Upper lobe of left lung (tissue), 6 donors: ENCODE results near the gene SH3BP4. TPM values are rescaled to one million over a fixed set of nuclear protein-coding genes. Genes with fewer than 3 reads are reported as not detected.
"Not testable (repeated sequence)": the region's sequence is repeated elsewhere in the genome, so short reads cannot be mapped to it uniquely, and the experiment has no call there.

Experiments
- ATAC-seq, 2 donors: fragments of 200-7000 bp; cut with Tn5 transposase; one replicate each; pipeline ENCODE4 v1.9.1; 2022; ENCODE audit warnings: mild to moderate bottlenecking in 2 of 2, moderate library complexity in 2 of 2; ENCODE audit not compliant: low FRiP score in 2 of 2
- DNase-seq, 2 donors: peaks; one replicate each; pipeline ENCODE4 v3.0.0-alpha.2; 2019 to 2020
- H3K27ac ChIP-seq, 4 donors: fragments of 200-600 bp; sonication (generic); one replicate each; pipeline ENCODE4 v1.5.1; 2016 to 2019
- H3K27me3 ChIP-seq, 4 donors: fragments of 200-600 bp; sonication (generic); one replicate each; pipeline ENCODE4 v1.5.1; 2017 to 2019
- H3K36me3 ChIP-seq, 4 donors: fragments of 200-600 bp; sonication (generic); one replicate each; pipeline ENCODE4 v1.5.1; 2016 to 2019
- H3K4me1 ChIP-seq, 4 donors: fragments of 200-600 bp; sonication (generic); one replicate each; pipeline ENCODE4 v1.5.1; 2018 to 2019
- H3K4me3 ChIP-seq, 4 donors: fragments of 200-600 bp; sonication (generic); one replicate each; pipeline ENCODE4 v1.5.1; 2017 to 2019; ENCODE audit warnings: mild to moderate bottlenecking in 2 of 4, moderate library complexity in 1 of 4
- H3K9me3 ChIP-seq, 4 donors: fragments of 200-600 bp; sonication (generic); one replicate each; pipeline ENCODE4 v1.5.1; 2018 to 2019
- CTCF ChIP-seq, 6 experiments: fragments of 450-650 bp in 4 of 6; fragments of 200-600 bp in 2 of 6; sonication (generic) in 2 of 6; IDR thresholded peaks; one replicate each; pipeline ENCODE4 v1.5.1; 2016 to 2019; ENCODE audit warnings: antibody characterized with exemption in 6 of 6
- EP300 ChIP-seq, 4 donors: sonication (generic); formaldehyde crosslinking; IDR thresholded peaks; one replicate each; pipeline ENCODE4 v1.5.1; 2017; ENCODE audit warnings: antibody characterized with exemption in 4 of 4, control low read depth in 2 of 4
- POLR2A ChIP-seq, 4 donors: fragments of 450-650 bp; IDR thresholded peaks; one replicate each; pipeline ENCODE4 v1.5.1; 2016 to 2017; ENCODE audit warnings: antibody characterized with exemption in 4 of 4, mild to moderate bottlenecking in 2 of 4
- POLR2AphosphoS5 ChIP-seq, 2 donors: sonication (generic); formaldehyde crosslinking; IDR thresholded peaks; one replicate each; pipeline ENCODE4 v1.5.1; 2017; ENCODE audit warnings: antibody characterized with exemption in 2 of 2
- WGBS, 2 donors: methylation state at CpG; one replicate each; pipeline ENCODE4 v1.1.5; 2017 to 2018; 5-methylcytosine and 5-hydroxymethylcytosine counted together
- total RNA-seq, 6 donors: library from RNA; depleted of rRNA in 4 of 6; stranded (reverse); fragments of >200 nt in 4 of 6; gene quantifications; one replicate each; pipeline versions ENCODE4 v1.1.0 to v1.2.1, GENCODE V29; 2016 to 2021
- donor health status: DM: no; HTN: no; CAD: no; lungs with moderate emphysema.
- donor health status: DM: no; HTN: yes; CAD: no; lungs with severe emphysema.

SH3BP4 gene
- total RNA-seq, 6 donors from 2014 or later, result 27.3 to 57.3 (median 33.4) TPM

GRCh38 chr2:235055891-235056516, 104.2 kb downstream of the SH3BP4 start:
- no peak overlapping the region for H3K4me3 ChIP-seq
- H3K9me3 ChIP-seq, result no peaks in the 10 kb centered on the region
- H3K27ac ChIP-seq, result no peak overlapping the region
- TF ChIP-seq EP300 (IDR thresholded peaks at IDR 0.05) (no peak), CTCF (IDR thresholded peaks at IDR 0.05) (peak in 5 of 6 experiments; percentile 48 to 69 (median 65))
- peak in 1 of 2 donors; percentile 18 for ATAC-seq
- WGBS, 2 donors, result 56 to 78% methylated on average over 4 to 12 of the region's 12 CpGs
- no peaks in the 10 kb centered on the region for H3K27me3 ChIP-seq
- H3K36me3 ChIP-seq, result peaks cover 0 to 31% (median 9%) of the 10 kb centered on the region in 4 donors
- H3K4me1 ChIP-seq, result peaks cover 6 to 15% (median 11%) of the 10 kb centered on the region in 4 donors
- DNase-seq, result no peak

GRCh38 chr2:235056768-235057167, 105.0 kb downstream of the SH3BP4 start:
- no peak overlapping the region for H3K27ac ChIP-seq
- peaks cover 0 to 8% (median 4%) of the 10 kb centered on the region in 4 donors for H3K4me1 ChIP-seq
- ATAC-seq (no peak), DNase-seq (no peak)
- 94 to 95% methylated on average over 2 to 6 of the region's 6 CpGs for WGBS, 2 donors
- no peaks in the 10 kb centered on the region for H3K27me3 ChIP-seq
- H3K4me3 ChIP-seq, result no peak overlapping the region
- H3K9me3 ChIP-seq, result no peaks in the 10 kb centered on the region
- peaks cover 0 to 31% (median 9%) of the 10 kb centered on the region in 4 donors for H3K36me3 ChIP-seq
- TF ChIP-seq POLR2AphosphoS5 (IDR thresholded peaks at IDR 0.05), result no peak
- no peak for TF ChIP-seq CTCF (IDR thresholded peaks at IDR 0.05)
- no peak for TF ChIP-seq POLR2A (IDR thresholded peaks at IDR 0.05)
- TF ChIP-seq EP300 (IDR thresholded peaks at IDR 0.05), result no peak

GRCh38 chr2:235057616-235058015, 105.8 kb downstream of the SH3BP4 start:
- not testable (repeated sequence) for H3K4me3 ChIP-seq, H3K27ac ChIP-seq, ATAC-seq, H3K4me1 ChIP-seq, H3K27me3 ChIP-seq, DNase-seq, H3K9me3 ChIP-seq
- WGBS, 2 donors, result 80 to 100% methylated on average over 1 of the region's 3 CpGs
- H3K36me3 ChIP-seq, result peaks cover 0 to 28% (median 8%) of the 10 kb centered on the region in 4 donors

GRCh38 chr2:235059161-235059560, 107.3 kb downstream of the SH3BP4 start:
- no peaks in the 10 kb centered on the region for H3K9me3 ChIP-seq
- TF ChIP-seq POLR2A (IDR thresholded peaks at IDR 0.05) (no peak), EP300 (IDR thresholded peaks at IDR 0.05) (no peak), CTCF (IDR thresholded peaks at IDR 0.05) (no peak), POLR2AphosphoS5 (IDR thresholded peaks at IDR 0.05) (no peak)
- WGBS, 2 donors, result 94 to 100% methylated on average over 1 of the region's 1 CpG
- DNase-seq (no peak), ATAC-seq (no peak)
- no peak overlapping the region for H3K27ac ChIP-seq
- peaks cover 0 to 13% (median 3%) of the 10 kb centered on the region in 4 donors for H3K36me3 ChIP-seq
- H3K4me1 ChIP-seq, result no peaks in the 10 kb centered on the region
- no peak overlapping the region for H3K4me3 ChIP-seq
- no peaks in the 10 kb centered on the region for H3K27me3 ChIP-seq

- ATAC-seq (no peak), DNase-seq (no peak)
- WGBS, 2 donors, result 86 to 88% methylated on average over 9 to 10 of the region's 10 CpGs
- Histone ChIP-seq H3K4me1 (no peaks in the 10 kb centered on the region), H3K4me3 (no peak overlapping the region), H3K27ac (no peak overlapping the region), H3K27me3 (no peaks in the 10 kb centered on the region), H3K9me3 (no peaks in the 10 kb centered on the region), H3K36me3 (no peaks in the 10 kb centered on the region)
- TF ChIP-seq CTCF (IDR thresholded peaks at IDR 0.05), result no peak
Measured at GRCh38 chr2:235061656-235062055, 109.8 kb downstream of the SH3BP4 start.
